Keratinocyte (primary cell): ENCODE results near the gene RICTOR. TPM values are rescaled to one million over a fixed set of nuclear protein-coding genes. Genes with fewer than 3 reads are reported as not detected.

ENCODE experiments used
- DNase-seq: peaks from one replicate; pipeline ENCODE4 v3.0.0-alpha.2; 2011; ENCODE audit warnings: low read depth, missing footprints, low spot score
- FAIRE-seq: peaks from 2 replicates; lab custom pipeline; 2011; peaks lifted over from hg19 to GRCh38; lab: Jason Lieb, UNC
- H2AFZ ChIP-seq: 2 replicates; pipeline ENCODE4 v1.6.0; 2012; ENCODE audit warnings: low read length, control low read depth, inconsistent platforms; ENCODE audit not compliant: control insufficient read depth
- H3K27ac ChIP-seq: 2 replicates; pipeline ENCODE4 v1.5.1; 2011; ENCODE audit warnings: low read length; ENCODE audit not compliant: control insufficient read depth, insufficient read depth
- H3K27me3 ChIP-seq: 3 replicates; pipeline ENCODE4 v1.6.0; 2011; ENCODE audit warnings: low read length; ENCODE audit not compliant: control insufficient read depth, insufficient read depth; ENCODE audit errors: extremely low read depth
- H3K36me3 ChIP-seq, 2 experiments: 2 replicates in 1 of 2; 3 replicates in 1 of 2; pipeline ENCODE4 v1.5.1; 2011; ENCODE audit warnings: low read length in 2 of 2, mild to moderate bottlenecking in 1 of 2; ENCODE audit not compliant: control insufficient read depth in 2 of 2, insufficient read depth in 2 of 2; ENCODE audit errors: extremely low read depth in 1 of 2
- H3K4me1 ChIP-seq: 3 replicates; pipeline ENCODE4 v1.5.1; 2011; ENCODE audit warnings: low read length; ENCODE audit not compliant: control insufficient read depth, insufficient read depth; ENCODE audit errors: extremely low read depth
- H3K4me2 ChIP-seq: 3 replicates; pipeline ENCODE4 v1.6.0; 2011; ENCODE audit warnings: low read depth, low read length; ENCODE audit not compliant: control insufficient read depth, insufficient read depth; ENCODE audit errors: extremely low read depth
- H3K4me3 ChIP-seq, 3 experiments: fragments of 200-600 bp in 1 of 3; sonication (generic) in 1 of 3; 2 replicates in 2 of 3; 3 replicates in 1 of 3; pipeline ENCODE4 v1.5.1; 2011 to 2016; ENCODE audit warnings: low read length in 3 of 3, mild to moderate bottlenecking in 3 of 3, control low read depth in 2 of 3, inconsistent platforms in 1 of 3, low read depth in 1 of 3, mixed read lengths in 1 of 3, mixed run types in 1 of 3, moderate library complexity in 1 of 3; ENCODE audit not compliant: control insufficient read depth in 2 of 3, insufficient read depth in 2 of 3; ENCODE audit errors: extremely low read depth in 1 of 3
- H3K79me2 ChIP-seq: 2 replicates; pipeline ENCODE4 v1.6.0; 2012; ENCODE audit warnings: low read length; ENCODE audit not compliant: control insufficient read depth, insufficient read depth
- H3K9ac ChIP-seq: 3 replicates; pipeline ENCODE4 v1.6.0; 2011; ENCODE audit warnings: low read length; ENCODE audit not compliant: control insufficient read depth, insufficient read depth; ENCODE audit errors: extremely low read depth
- H3K9me1 ChIP-seq: 3 replicates; pipeline ENCODE4 v1.6.0; 2011; ENCODE audit warnings: low read length; ENCODE audit not compliant: control insufficient read depth, insufficient read depth; ENCODE audit errors: extremely low read depth
- H3K9me3 ChIP-seq: 2 replicates; pipeline ENCODE4 v1.5.1; 2012; ENCODE audit warnings: low read depth, low read length; ENCODE audit not compliant: control insufficient read depth
- H4K20me1 ChIP-seq: 3 replicates; pipeline ENCODE4 v1.6.0; 2011; ENCODE audit warnings: low read length; ENCODE audit not compliant: control insufficient read depth, insufficient read depth; ENCODE audit errors: extremely low read depth
- EZH2 ChIP-seq: IDR thresholded peaks from one replicate; pipeline ENCODE4 v1.6.1; 2012; ENCODE audit warnings: inconsistent platforms, mild to moderate bottlenecking, low read length, moderate library complexity
- dilution Hi-C: fragments of 300-500 bp; cut with MboI; formaldehyde crosslinking; loops from one replicate; pipeline ENCODE4 v1.7.0; 2020; ENCODE audit warnings: low sequenced_read_pairs; ENCODE audit not compliant: extremely low pct_ligation_motif_present
- polyA plus RNA-seq, 5 experiments: library from polyadenylated mRNA; depleted of rRNA in 3 of 5; stranded (reverse) in 3 of 5; stranded (forward) in 1 of 5; unstranded in 1 of 5; fragments of >200 nt; gene quantifications; 1 replicate in 1 of 5; 2 replicates in 3 of 5; 3 replicates in 1 of 5; pipeline versions ENCODE4 v1.2.1 to v1.2.3, GENCODE V29; 2011 to 2012; ENCODE audit warnings: missing spikeins in 2 of 5, low read depth in 1 of 5, low replicate concordance in 1 of 5
- TF ChIP-seq, protein P1 (sequence below), 3 experiments: IDR thresholded peaks in 1 of 3; conservative IDR thresholded peaks in 1 of 3; optimal IDR thresholded peaks in 1 of 3; 2 replicates in 2 of 3; 3 replicates in 1 of 3; pipeline versions ENCODE3 to v1.5.1; 2011; ENCODE audit warnings: low read length in 3 of 3, mild to moderate bottlenecking in 3 of 3, moderate library complexity in 2 of 3, control low read depth in 1 of 3, inconsistent platforms in 1 of 3; ENCODE audit not compliant: insufficient read depth in 2 of 3; ENCODE audit errors: extremely low read depth in 1 of 3

Gene RICTOR
- polyA plus RNA-seq, 1 donor (not counting 4 experiments of a cell fraction or from before 2014, with no cell fraction given), result 11.5 TPM

DNA sequence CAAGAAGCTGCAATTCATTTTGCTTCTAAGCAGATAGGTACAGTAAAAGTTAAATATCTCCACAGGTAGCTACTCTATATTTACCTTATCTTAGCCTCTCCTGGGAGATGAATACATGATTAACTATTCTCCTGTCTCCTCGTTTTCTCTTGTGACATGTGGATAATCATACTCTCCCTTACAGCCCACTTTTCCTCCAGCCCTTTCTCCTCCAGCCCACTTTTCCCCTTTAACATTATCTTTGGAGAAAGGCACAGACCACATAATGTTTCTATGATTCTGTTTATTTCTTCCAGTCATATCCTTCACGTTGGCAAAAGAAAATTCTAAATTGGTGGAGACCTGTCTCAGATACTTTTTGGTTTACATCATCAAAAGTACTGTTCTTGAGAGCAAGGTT, 144.4 kb downstream of the RICTOR start:
- Histone ChIP-seq H4K20me1 (no peaks in the 10 kb centered on the region), H3K79me2 (no peaks in the 10 kb centered on the region), H3K9me1 (no peaks in the 10 kb centered on the region), H3K9me3 (no peaks in the 10 kb centered on the region), H2AFZ (no peak overlapping the region), H3K9ac (no peak overlapping the region), H3K27ac (no peak overlapping the region), H3K4me2 (no peak overlapping the region), H3K36me3 (peaks cover 21 to 32% of the 10 kb centered on the region in 2 experiments), H3K4me1 (no peaks in the 10 kb centered on the region), H3K27me3 (no peaks in the 10 kb centered on the region), H3K4me3 (no peak overlapping the region)
- FAIRE-seq, result no peak
- no peak for TF ChIP-seq EZH2
- TF ChIP-seq, protein P1, sequence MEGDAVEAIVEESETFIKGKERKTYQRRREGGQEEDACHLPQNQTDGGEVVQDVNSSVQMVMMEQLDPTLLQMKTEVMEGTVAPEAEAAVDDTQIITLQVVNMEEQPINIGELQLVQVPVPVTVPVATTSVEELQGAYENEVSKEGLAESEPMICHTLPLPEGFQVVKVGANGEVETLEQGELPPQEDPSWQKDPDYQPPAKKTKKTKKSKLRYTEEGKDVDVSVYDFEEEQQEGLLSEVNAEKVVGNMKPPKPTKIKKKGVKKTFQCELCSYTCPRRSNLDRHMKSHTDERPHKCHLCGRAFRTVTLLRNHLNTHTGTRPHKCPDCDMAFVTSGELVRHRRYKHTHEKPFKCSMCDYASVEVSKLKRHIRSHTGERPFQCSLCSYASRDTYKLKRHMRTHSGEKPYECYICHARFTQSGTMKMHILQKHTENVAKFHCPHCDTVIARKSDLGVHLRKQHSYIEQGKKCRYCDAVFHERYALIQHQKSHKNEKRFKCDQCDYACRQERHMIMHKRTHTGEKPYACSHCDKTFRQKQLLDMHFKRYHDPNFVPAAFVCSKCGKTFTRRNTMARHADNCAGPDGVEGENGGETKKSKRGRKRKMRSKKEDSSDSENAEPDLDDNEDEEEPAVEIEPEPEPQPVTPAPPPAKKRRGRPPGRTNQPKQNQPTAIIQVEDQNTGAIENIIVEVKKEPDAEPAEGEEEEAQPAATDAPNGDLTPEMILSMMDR (optimal IDR thresholded peaks at IDR 0.05 in 1 of 3, IDR thresholded peaks at IDR 0.05 in 1 of 3, conservative IDR thresholded peaks at IDR 0.05 in 1 of 3; ENCODE audit: extremely low read depth in 1 of 3, insufficient read depth in 2 of 3, low read length in 3 of 3), result no peak
- no peak for DNase-seq
- dilution Hi-C loops, result no loop called here

DNA sequence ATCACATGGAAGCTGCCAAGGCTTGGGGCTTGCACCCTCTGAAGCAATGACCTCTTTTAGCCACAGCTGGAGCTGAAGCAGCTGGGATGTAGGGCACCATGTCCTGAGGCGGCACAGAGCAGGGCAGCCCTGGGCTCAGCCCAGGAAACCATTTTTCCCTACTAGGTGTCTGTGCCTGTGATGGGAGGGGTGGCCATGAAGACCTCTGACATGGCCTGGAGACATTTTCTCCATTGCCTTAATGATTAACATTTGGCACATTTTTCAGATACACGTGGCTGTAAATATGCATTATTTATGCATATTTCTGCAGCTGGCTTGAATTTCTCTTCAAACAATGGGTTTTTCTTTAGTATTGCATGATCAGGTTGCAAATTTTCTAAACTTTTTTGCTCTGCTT, 146.7 kb downstream of the RICTOR start:
- Histone ChIP-seq H3K4me1 (no peaks in the 10 kb centered on the region), H2AFZ (no peak overlapping the region), H3K36me3 (peaks cover 24 to 26% of the 10 kb centered on the region in 2 experiments), H3K27me3 (no peaks in the 10 kb centered on the region), H3K79me2 (no peaks in the 10 kb centered on the region), H4K20me1 (no peaks in the 10 kb centered on the region), H3K9me3 (no peaks in the 10 kb centered on the region), H3K9me1 (no peaks in the 10 kb centered on the region), H3K4me3 (no peak overlapping the region), H3K9ac (no peak overlapping the region), H3K4me2 (no peak overlapping the region), H3K27ac (no peak overlapping the region)
- dilution Hi-C loops, result no loop called here
- no peak for TF ChIP-seq EZH2
- TF ChIP-seq, protein P1 (optimal IDR thresholded peaks at IDR 0.05 in 1 of 3, IDR thresholded peaks at IDR 0.05 in 1 of 3, conservative IDR thresholded peaks at IDR 0.05 in 1 of 3; ENCODE audit: extremely low read depth in 1 of 3, insufficient read depth in 2 of 3, low read length in 3 of 3), result no peak
- FAIRE-seq (no peak), DNase-seq (no peak)
